ENCODE data around the gene FRMD6.
"Not testable (repeated sequence)": the region's sequence is repeated elsewhere in the genome, so short reads cannot be mapped to it uniquely, and the experiment has no call there.

FRMD6 gene

GRCh38 chr14:51726166-51726899, 74.6 kb downstream of the FRMD6 start:
- H3K36me3 ChIP-seq (ENCODE audit: insufficient read depth, low read length), result peaks cover 95% of the 10 kb centered on the region
- peak overlapping the region; percentile 29 for H3K9ac ChIP-seq (ENCODE audit: low read depth, low read length)

GRCh38 chr14:51727526-51727925, 75.8 kb downstream of the FRMD6 start:
- no peak overlapping the region for H3K9ac ChIP-seq (ENCODE audit: low read depth, low read length)
- H3K4me2 ChIP-seq (ENCODE audit: low read length), result no peak overlapping the region
- H3K36me3 ChIP-seq (ENCODE audit: insufficient read depth, low read length), result peaks cover 86% of the 10 kb centered on the region
- no peaks in the 10 kb centered on the region for H3K27me3 ChIP-seq (ENCODE audit: control insufficient read depth, insufficient read depth, low read length)
- H3K4me1 ChIP-seq (ENCODE audit: control insufficient read depth, insufficient read depth, low read length), result peaks cover 22% of the 10 kb centered on the region
- H3K4me3 ChIP-seq (ENCODE audit: low read length), result no peak overlapping the region
- H3K9me3 ChIP-seq (replicated peaks; ENCODE audit: low read length), result no peaks in the 10 kb centered on the region

More at GRCh38 chr14:51726166-51726899, 74.6 kb downstream of the FRMD6 start:
- peaks cover 22% of the 10 kb centered on the region for H3K4me1 ChIP-seq (ENCODE audit: control insufficient read depth, insufficient read depth, low read length)
- H3K4me3 ChIP-seq (ENCODE audit: low read length), result no peak overlapping the region
- H3K27me3 ChIP-seq (ENCODE audit: control insufficient read depth, insufficient read depth, low read length), result no peaks in the 10 kb centered on the region
- H3K4me2 ChIP-seq (ENCODE audit: low read length), result peak overlapping the region; percentile 10
- no peaks in the 10 kb centered on the region for H3K9me3 ChIP-seq (replicated peaks; ENCODE audit: low read length)

- peaks cover 16% of the 10 kb centered on the region for H3K4me1 ChIP-seq (ENCODE audit: control insufficient read depth, insufficient read depth, low read length)
- peaks cover 64% of the 10 kb centered on the region for H3K36me3 ChIP-seq (ENCODE audit: insufficient read depth, low read length)
- H3K27me3 ChIP-seq (ENCODE audit: control insufficient read depth, insufficient read depth, low read length), result no peaks in the 10 kb centered on the region
- H3K9ac ChIP-seq (ENCODE audit: low read depth, low read length), result no peak overlapping the region
- no peak overlapping the region for H3K4me3 ChIP-seq (ENCODE audit: low read length)
- no peaks in the 10 kb centered on the region for H3K9me3 ChIP-seq (replicated peaks; ENCODE audit: low read length)
- no peak overlapping the region for H3K4me2 ChIP-seq (ENCODE audit: low read length)
These were observed 78.4 kb downstream of the FRMD6 start for GRCh38 chr14:51730098-51730497.

GRCh38 chr14:51730684-51731083, 79.0 kb downstream of the FRMD6 start:
- Histone ChIP-seq H3K9ac (ENCODE audit: low read depth, low read length) (no peak overlapping the region), H3K36me3 (ENCODE audit: insufficient read depth, low read length) (peaks cover 58% of the 10 kb centered on the region), H3K27me3 (ENCODE audit: control insufficient read depth, insufficient read depth, low read length) (no peaks in the 10 kb centered on the region), H3K4me1 (ENCODE audit: control insufficient read depth, insufficient read depth, low read length) (peaks cover 11% of the 10 kb centered on the region), H3K9me3 (replicated peaks; ENCODE audit: low read length) (no peaks in the 10 kb centered on the region), H3K4me3 (ENCODE audit: low read length) (no peak overlapping the region), H3K4me2 (ENCODE audit: low read length) (no peak overlapping the region)

GRCh38 chr14:51732494-51733112, 80.9 kb downstream of the FRMD6 start:
- H3K9ac ChIP-seq (ENCODE audit: low read depth, low read length), result no peak overlapping the region
- H3K9me3 ChIP-seq (replicated peaks; ENCODE audit: low read length), result no peaks in the 10 kb centered on the region
- H3K4me2 ChIP-seq (ENCODE audit: low read length), result no peak overlapping the region
- no peaks in the 10 kb centered on the region for H3K27me3 ChIP-seq (ENCODE audit: control insufficient read depth, insufficient read depth, low read length)
- peaks cover 39% of the 10 kb centered on the region for H3K36me3 ChIP-seq (ENCODE audit: insufficient read depth, low read length)
- H3K4me1 ChIP-seq (ENCODE audit: control insufficient read depth, insufficient read depth, low read length), result no peaks in the 10 kb centered on the region
- H3K4me3 ChIP-seq (ENCODE audit: low read length), result no peak overlapping the region

- H3K9ac ChIP-seq (ENCODE audit: low read depth, low read length), result no peak overlapping the region
- H3K4me1 ChIP-seq (ENCODE audit: control insufficient read depth, insufficient read depth, low read length), result no peaks in the 10 kb centered on the region
- H3K36me3 ChIP-seq (ENCODE audit: insufficient read depth, low read length), result peaks cover 34% of the 10 kb centered on the region
- H3K27me3 ChIP-seq (ENCODE audit: control insufficient read depth, insufficient read depth, low read length), result no peaks in the 10 kb centered on the region
- H3K4me3 ChIP-seq (ENCODE audit: low read length), result no peak overlapping the region
- H3K4me2 ChIP-seq (ENCODE audit: low read length), result no peak overlapping the region
- no peaks in the 10 kb centered on the region for H3K9me3 ChIP-seq (replicated peaks; ENCODE audit: low read length)
These were observed 81.4 kb downstream of the FRMD6 start for GRCh38 chr14:51733147-51733546.

- Histone ChIP-seq H3K4me2 (ENCODE audit: low read length) (no peak overlapping the region), H3K4me3 (ENCODE audit: low read length) (no peak overlapping the region), H3K9ac (ENCODE audit: low read depth, low read length) (no peak overlapping the region), H3K4me1 (ENCODE audit: control insufficient read depth, insufficient read depth, low read length) (no peaks in the 10 kb centered on the region), H3K27me3 (ENCODE audit: control insufficient read depth, insufficient read depth, low read length) (no peaks in the 10 kb centered on the region), H3K9me3 (replicated peaks; ENCODE audit: low read length) (no peaks in the 10 kb centered on the region), H3K36me3 (ENCODE audit: insufficient read depth, low read length) (peaks cover 7% of the 10 kb centered on the region)
These were observed 84.1 kb downstream of the FRMD6 start for GRCh38 chr14:51735851-51736250.

GRCh38 chr14:51738754-51739153, 87.0 kb downstream of the FRMD6 start:
- Histone ChIP-seq H3K9me3 (replicated peaks; ENCODE audit: low read length) (no peaks in the 10 kb centered on the region), H3K36me3 (ENCODE audit: insufficient read depth, low read length) (no peaks in the 10 kb centered on the region), H3K27me3 (ENCODE audit: control insufficient read depth, insufficient read depth, low read length) (no peaks in the 10 kb centered on the region), H3K4me2 (ENCODE audit: low read length) (no peak overlapping the region), H3K4me1 (ENCODE audit: control insufficient read depth, insufficient read depth, low read length) (no peaks in the 10 kb centered on the region), H3K9ac (ENCODE audit: low read depth, low read length) (no peak overlapping the region), H3K4me3 (ENCODE audit: low read length) (no peak overlapping the region)

- Histone ChIP-seq H3K4me1 (ENCODE audit: control insufficient read depth, insufficient read depth, low read length) (no peaks in the 10 kb centered on the region), H3K9ac (ENCODE audit: low read depth, low read length) (no peak overlapping the region), H3K9me3 (replicated peaks; ENCODE audit: low read length) (no peaks in the 10 kb centered on the region), H3K36me3 (ENCODE audit: insufficient read depth, low read length) (no peaks in the 10 kb centered on the region), H3K4me3 (ENCODE audit: low read length) (no peak overlapping the region), H3K27me3 (ENCODE audit: control insufficient read depth, insufficient read depth, low read length) (no peaks in the 10 kb centered on the region), H3K4me2 (ENCODE audit: low read length) (no peak overlapping the region)
These were observed 91.9 kb downstream of the FRMD6 start for GRCh38 chr14:51743588-51744000.

GRCh38 chr14:51744372-51745130, 92.8 kb downstream of the FRMD6 start:
- Histone ChIP-seq H3K9ac (ENCODE audit: low read depth, low read length) (no peak overlapping the region), H3K9me3 (replicated peaks; ENCODE audit: low read length) (no peaks in the 10 kb centered on the region), H3K4me2 (ENCODE audit: low read length) (no peak overlapping the region), H3K27me3 (ENCODE audit: control insufficient read depth, insufficient read depth, low read length) (no peaks in the 10 kb centered on the region), H3K36me3 (ENCODE audit: insufficient read depth, low read length) (no peaks in the 10 kb centered on the region), H3K4me1 (ENCODE audit: control insufficient read depth, insufficient read depth, low read length) (no peaks in the 10 kb centered on the region), H3K4me3 (ENCODE audit: low read length) (no peak overlapping the region)

GRCh38 chr14:51746823-51747222, 95.1 kb downstream of the FRMD6 start:
- not testable (repeated sequence) for H3K9me3 ChIP-seq (replicated peaks; ENCODE audit: low read length); H3K4me3 ChIP-seq (ENCODE audit: low read length); H3K4me1 ChIP-seq (ENCODE audit: control insufficient read depth, insufficient read depth, low read length); H3K36me3 ChIP-seq (ENCODE audit: insufficient read depth, low read length); H3K4me2 ChIP-seq (ENCODE audit: low read length); H3K9ac ChIP-seq (ENCODE audit: low read depth, low read length); H3K27me3 ChIP-seq (ENCODE audit: control insufficient read depth, insufficient read depth, low read length)

All from skeletal muscle satellite cell (primary cell).